Measurements from ENCODE around the gene CDK5. TPM values are rescaled to one million over a fixed set of nuclear protein-coding genes. Genes with fewer than 3 reads are reported as not detected.

The CDK5 gene
- total RNA-seq, 1 donor from 2014 or later = 15.8 TPM

DNA sequence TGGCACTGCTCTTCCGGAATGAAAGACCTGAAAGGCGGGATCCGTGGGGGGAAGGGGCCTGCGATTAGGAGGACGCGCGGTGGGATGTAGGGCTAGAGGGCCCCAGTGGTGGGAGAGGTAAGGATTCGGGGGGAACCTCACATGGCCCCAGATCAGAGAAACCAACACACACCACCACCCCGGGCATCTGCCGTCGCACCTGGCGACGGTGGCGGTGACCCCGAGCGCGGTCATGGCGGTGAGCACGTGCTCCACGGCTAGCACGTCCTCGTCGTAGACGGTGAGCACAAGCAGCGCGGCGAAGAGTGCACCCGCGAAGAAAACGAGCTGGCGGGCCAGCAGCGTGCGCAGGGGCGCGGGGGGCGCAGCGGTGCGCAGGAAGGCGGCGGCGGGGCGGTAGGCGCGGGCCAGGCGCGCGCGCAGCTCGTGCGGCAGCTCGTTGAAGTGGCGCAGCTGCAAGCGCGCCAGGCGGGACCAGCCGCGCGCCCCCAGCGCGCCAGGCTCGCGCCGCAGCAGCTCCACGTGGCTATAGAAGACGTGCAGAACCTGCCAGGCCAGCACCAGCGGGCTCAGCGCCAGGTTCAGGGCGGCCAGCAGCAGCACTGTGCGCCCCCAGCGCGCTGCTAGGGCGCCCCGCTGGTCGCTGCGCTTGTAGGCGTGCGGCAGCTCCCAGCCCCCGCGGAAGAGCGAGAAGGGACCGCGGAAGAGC, 39.1 kb downstream of the CDK5 start:
- Histone ChIP-seq H3K27me3 (peaks cover 12% of the 10 kb centered on the region), H3K36me3 (no peaks in the 10 kb centered on the region), H3K9me3 (no peaks in the 10 kb centered on the region), H3K4me3 (peak overlapping the region; percentile 35 to 52), H3K27ac (no peak overlapping the region), H3K4me1 (peaks cover 7 to 12% of the 10 kb centered on the region in 2 donors)
- DNase-seq (ENCODE audit: low spot score in 2 of 2) = no peak
- TF ChIP-seq, protein P1, sequence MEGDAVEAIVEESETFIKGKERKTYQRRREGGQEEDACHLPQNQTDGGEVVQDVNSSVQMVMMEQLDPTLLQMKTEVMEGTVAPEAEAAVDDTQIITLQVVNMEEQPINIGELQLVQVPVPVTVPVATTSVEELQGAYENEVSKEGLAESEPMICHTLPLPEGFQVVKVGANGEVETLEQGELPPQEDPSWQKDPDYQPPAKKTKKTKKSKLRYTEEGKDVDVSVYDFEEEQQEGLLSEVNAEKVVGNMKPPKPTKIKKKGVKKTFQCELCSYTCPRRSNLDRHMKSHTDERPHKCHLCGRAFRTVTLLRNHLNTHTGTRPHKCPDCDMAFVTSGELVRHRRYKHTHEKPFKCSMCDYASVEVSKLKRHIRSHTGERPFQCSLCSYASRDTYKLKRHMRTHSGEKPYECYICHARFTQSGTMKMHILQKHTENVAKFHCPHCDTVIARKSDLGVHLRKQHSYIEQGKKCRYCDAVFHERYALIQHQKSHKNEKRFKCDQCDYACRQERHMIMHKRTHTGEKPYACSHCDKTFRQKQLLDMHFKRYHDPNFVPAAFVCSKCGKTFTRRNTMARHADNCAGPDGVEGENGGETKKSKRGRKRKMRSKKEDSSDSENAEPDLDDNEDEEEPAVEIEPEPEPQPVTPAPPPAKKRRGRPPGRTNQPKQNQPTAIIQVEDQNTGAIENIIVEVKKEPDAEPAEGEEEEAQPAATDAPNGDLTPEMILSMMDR (IDR thresholded peaks at IDR 0.05) = no peak
- intact Hi-C loops (cut with DNase I) = loop anchor here (5.0 kb wide), 1 partner anchor 56 kb away; no protein-coding TSS in a partner anchor

DNA sequence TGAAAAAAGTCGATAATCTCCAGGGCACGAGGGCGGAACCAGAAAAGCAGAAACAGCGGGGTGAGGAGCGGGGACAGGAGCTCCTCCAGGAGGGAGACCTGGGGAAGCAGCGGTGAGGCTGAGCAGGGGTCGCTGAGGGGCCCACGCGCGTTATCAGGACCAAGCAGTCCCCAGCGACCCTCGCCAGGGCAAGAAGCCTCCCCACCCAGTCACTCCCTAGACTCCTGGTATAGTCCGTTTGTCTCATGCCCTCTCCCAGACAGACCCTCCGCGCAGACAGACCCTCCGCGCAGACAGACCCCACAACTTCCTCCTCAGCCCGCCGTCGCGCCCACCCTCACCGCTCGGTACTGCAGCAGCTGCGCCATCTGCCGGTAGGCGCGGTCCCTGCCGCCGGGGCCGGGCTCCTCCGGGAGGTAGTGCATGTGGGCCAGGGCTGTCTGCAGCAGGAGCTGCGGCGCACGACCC, 39.7 kb downstream of the CDK5 start:
- Histone ChIP-seq H3K9me3 (no peaks in the 10 kb centered on the region), H3K4me3 (peak overlapping the region; percentile 35 to 52), H3K27me3 (peaks cover 18% of the 10 kb centered on the region), H3K4me1 (peaks cover 12 to 15% of the 10 kb centered on the region in 2 donors), H3K36me3 (no peaks in the 10 kb centered on the region), H3K27ac (no peak overlapping the region)
- DNase-seq (ENCODE audit: low spot score in 2 of 2) = peak in 1 of 2 donors; percentile 79
- intact Hi-C loops (cut with DNase I) = loop anchor here (1.0 to 5.0 kb wide), 2 partner anchors 56 to 120 kb away; no protein-coding TSS in a partner anchor
- TF ChIP-seq, protein P1 (IDR thresholded peaks at IDR 0.05) = peak; percentile 70 to 92 (median 90)

DNA sequence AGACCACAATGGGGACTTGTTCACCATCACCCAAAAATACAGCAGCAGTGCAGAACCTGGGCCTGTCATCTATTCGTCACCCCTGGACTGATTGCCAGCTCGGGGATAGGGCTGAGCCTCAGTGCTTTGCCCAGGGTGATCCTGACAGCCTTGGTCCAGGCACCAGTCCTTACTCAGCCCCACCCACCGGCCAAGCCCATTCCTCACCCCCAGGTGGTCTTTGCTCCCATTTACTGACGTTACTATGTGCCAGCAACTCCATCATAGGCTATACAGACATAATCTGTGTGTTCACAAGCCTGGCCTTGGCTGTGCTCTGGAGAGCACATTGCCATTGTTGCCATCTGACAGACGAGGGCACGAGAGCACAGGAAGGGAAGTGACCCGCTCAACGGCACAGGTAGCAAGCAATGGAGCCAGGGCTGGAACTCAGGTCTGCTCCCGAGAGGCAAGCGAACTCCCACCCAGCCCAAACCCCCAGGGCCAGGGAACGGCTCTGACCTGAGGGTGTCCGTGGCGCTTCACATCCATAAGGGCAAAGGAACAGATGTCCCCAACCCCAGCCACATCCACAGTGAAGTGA, 40.2 kb downstream of the CDK5 start:
- TF ChIP-seq, protein P1 (IDR thresholded peaks at IDR 0.05) = no peak
- DNase-seq (ENCODE audit: low spot score in 2 of 2) = no peak
- Histone ChIP-seq H3K27me3 (peaks cover 20% of the 10 kb centered on the region), H3K4me1 (peaks cover 12 to 15% of the 10 kb centered on the region in 2 donors), H3K9me3 (no peaks in the 10 kb centered on the region), H3K27ac (no peak overlapping the region), H3K4me3 (peak overlapping the region in 1 of 2 donors; percentile 52), H3K36me3 (no peaks in the 10 kb centered on the region)
- intact Hi-C loops (cut with DNase I) = loop anchor here (1.0 to 5.0 kb wide), 2 partner anchors 55 to 119 kb away; no protein-coding TSS in a partner anchor

DNA sequence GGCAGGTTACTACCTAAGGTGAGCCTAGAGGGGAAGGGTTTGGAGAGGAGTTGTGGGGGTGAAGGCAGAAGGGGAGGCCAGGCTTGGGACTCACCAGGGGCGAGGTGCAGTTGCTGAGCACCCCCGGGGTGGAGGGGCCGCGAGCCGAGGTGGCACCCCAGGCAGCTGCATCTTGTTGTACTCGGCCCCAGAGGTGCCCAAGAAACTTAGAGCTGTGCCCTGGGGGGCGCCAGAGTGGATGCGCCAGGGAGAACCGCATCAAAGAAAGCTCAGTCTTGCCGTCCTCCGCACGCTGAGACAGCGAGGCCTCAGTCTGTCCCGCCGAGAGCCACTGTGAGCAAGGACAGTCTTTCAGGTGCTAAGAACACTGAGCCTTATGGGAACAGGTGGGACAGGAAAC, 40.8 kb downstream of the CDK5 start:
- Histone ChIP-seq H3K27ac (no peak overlapping the region), H3K36me3 (no peaks in the 10 kb centered on the region), H3K9me3 (no peaks in the 10 kb centered on the region), H3K4me3 (no peak overlapping the region), H3K4me1 (peaks cover 12 to 15% of the 10 kb centered on the region in 2 donors), H3K27me3 (peaks cover 20% of the 10 kb centered on the region)
- DNase-seq (ENCODE audit: low spot score in 2 of 2) = no peak
- TF ChIP-seq, protein P1 (IDR thresholded peaks at IDR 0.05) = no peak
- intact Hi-C loops (cut with DNase I) = loop anchor here (1.0 to 5.0 kb wide), 2 partner anchors 55 to 119 kb away; no protein-coding TSS in a partner anchor

DNA sequence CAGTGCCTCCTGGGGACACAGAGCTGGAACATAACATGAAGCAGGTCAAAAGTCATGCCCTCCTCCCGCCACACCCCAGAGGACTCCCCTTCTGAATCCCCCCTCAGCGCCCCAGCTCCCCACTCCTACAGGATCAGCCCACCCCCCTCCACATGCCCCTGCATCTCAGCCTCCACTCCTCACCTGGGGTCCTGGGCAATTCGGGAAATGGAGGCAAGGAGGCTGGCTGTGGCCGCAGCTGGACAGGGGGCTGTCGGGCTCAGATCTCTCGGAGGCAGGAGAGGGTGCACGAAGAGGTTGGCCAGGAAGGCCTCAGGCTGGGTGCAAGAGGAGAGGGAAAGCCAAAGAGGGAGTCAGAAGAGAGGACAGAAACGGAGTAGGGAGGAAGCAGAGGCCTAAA, 41.2 kb downstream of the CDK5 start:
- Histone ChIP-seq H3K4me1 (peaks cover 12 to 15% of the 10 kb centered on the region in 2 donors), H3K27me3 (peaks cover 20% of the 10 kb centered on the region), H3K4me3 (no peak overlapping the region), H3K36me3 (no peaks in the 10 kb centered on the region), H3K9me3 (no peaks in the 10 kb centered on the region), H3K27ac (no peak overlapping the region)
- DNase-seq (ENCODE audit: low spot score in 2 of 2) = no peak
- intact Hi-C loops (cut with DNase I) = loop anchor here (5.0 kb wide), 1 partner anchor 54 kb away; no protein-coding TSS in a partner anchor
- TF ChIP-seq, protein P1 (IDR thresholded peaks at IDR 0.05) = no peak

Measured in ascending aorta (tissue), 2 donors.